Lower leg skin (tissue), 3 donors: ENCODE measurements around the gene EGFLAM.

Source experiments
- CTCF ChIP-seq, 3 donors: fragments of 450-650 bp; IDR thresholded peaks; one replicate each; pipeline ENCODE4 v1.5.1; 2016; ENCODE audit warnings: antibody characterized with exemption in 3 of 3, mild to moderate bottlenecking in 3 of 3, moderate library complexity in 2 of 3
- POLR2A ChIP-seq, 2 donors: fragments of 450-650 bp; IDR thresholded peaks; one replicate each; pipeline ENCODE4 v1.6.1; 2016 to 2017; ENCODE audit warnings: antibody characterized with exemption in 2 of 2, mild to moderate bottlenecking in 1 of 2, moderate library complexity in 1 of 2

DNA sequence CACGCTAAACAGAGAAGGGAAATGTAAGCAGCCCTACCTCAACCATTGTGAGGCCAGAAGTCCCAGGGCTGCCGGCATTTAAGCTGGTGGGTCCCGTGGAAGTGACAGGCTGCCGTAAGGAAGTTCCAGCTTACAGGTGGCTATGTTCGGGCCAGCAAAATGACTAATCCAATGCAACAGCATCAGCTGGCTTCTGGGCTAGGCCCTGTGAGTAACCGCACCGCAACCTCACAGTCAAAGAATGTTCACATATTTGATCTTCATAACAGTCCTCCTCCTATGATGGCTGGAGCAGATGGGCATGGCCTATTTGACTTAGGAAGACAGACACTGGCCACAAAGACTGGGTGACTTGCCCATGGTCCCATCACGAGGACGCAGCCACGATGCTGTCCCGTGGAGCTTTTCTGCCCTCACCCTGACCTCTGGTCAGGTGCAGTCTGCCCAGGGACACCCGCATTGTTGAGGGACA is 209.9 kb downstream of the EGFLAM start:
- no peak for TF ChIP-seq CTCF (IDR thresholded peaks at IDR 0.05)
- TF ChIP-seq POLR2A (IDR thresholded peaks at IDR 0.05) = no peak
